Skin epidermis (tissue), 12 donors: ENCODE data around the gene ANKRD13C.
"Not testable (repeated sequence)": the region's sequence is repeated elsewhere in the genome, so short reads cannot be mapped to it uniquely, and the experiment has no call there.

Source experiments
- H3K27ac ChIP-seq, 21 experiments: fragments of 200-600 bp; sonication (generic) in 11 of 21; one replicate each; pipeline ENCODE4 v1.5.0; 2020; ENCODE audit warnings: mild to moderate bottlenecking in 3 of 21, inconsistent platforms in 2 of 21, moderate library complexity in 2 of 21
- H3K4me3 ChIP-seq, 7 experiments: fragments of 200-600 bp; sonication (generic) in 2 of 7; one replicate each; pipeline ENCODE4 v1.5.0; 2020; ENCODE audit warnings: inconsistent platforms in 2 of 7, mild to moderate bottlenecking in 2 of 7, moderate library complexity in 1 of 7

ANKRD13C gene

GRCh38 chr1:70361727-70362398 is 7.3 kb upstream of the ANKRD13C start:
- H3K27ac ChIP-seq, result no peak overlapping the region
- no peak overlapping the region for H3K4me3 ChIP-seq

GRCh38 chr1:70360321-70360720 is 5.8 kb upstream of the ANKRD13C start:
- H3K4me3 ChIP-seq, result no peak overlapping the region

GRCh38 chr1:70358921-70359564 is 4.5 kb upstream of the ANKRD13C start:
- Histone ChIP-seq H3K4me3 (no peak overlapping the region), H3K27ac (no peak overlapping the region)

More at GRCh38 chr1:70360321-70360720, 5.8 kb upstream of the ANKRD13C start:
- no peak overlapping the region for H3K27ac ChIP-seq

- H3K27ac ChIP-seq, result no peak overlapping the region
- H3K4me3 ChIP-seq, result no peak overlapping the region
Measured at GRCh38 chr1:70355920-70356319, 1.4 kb upstream of the ANKRD13C start.

- Histone ChIP-seq H3K27ac (peak overlapping the region in 20 of 21 experiments; percentile 82 to 98 (median 94)), H3K4me3 (peak overlapping the region; percentile 73 to 96 (median 91))
Measured at GRCh38 chr1:70355111-70355407, 537 bp upstream of the ANKRD13C start.

- peak overlapping the region; percentile 73 to 96 (median 91) for H3K4me3 ChIP-seq
- H3K27ac ChIP-seq, result peak overlapping the region; percentile 33 to 98 (median 94)
Measured at GRCh38 chr1:70353601-70354331, 756 bp downstream of the ANKRD13C start.

GRCh38 chr1:70353044-70353443 is 1.5 kb downstream of the ANKRD13C start:
- Histone ChIP-seq H3K27ac (peak overlapping the region in 10 of 21 experiments; percentile 85 to 95 (median 94)), H3K4me3 (peak overlapping the region in 6 of 7 experiments; percentile 73 to 96 (median 90))

- not testable (repeated sequence) for H3K27ac ChIP-seq, H3K4me3 ChIP-seq
Measured at GRCh38 chr1:70349799-70350198, 4.7 kb downstream of the ANKRD13C start.

GRCh38 chr1:70348399-70349165 is 5.9 kb downstream of the ANKRD13C start:
- Histone ChIP-seq H3K4me3 (no peak overlapping the region), H3K27ac (no peak overlapping the region)

GRCh38 chr1:70339644-70340043 is 14.9 kb downstream of the ANKRD13C start:
- not testable (repeated sequence) for H3K4me3 ChIP-seq, H3K27ac ChIP-seq

- Histone ChIP-seq H3K27ac (no peak overlapping the region), H3K4me3 (no peak overlapping the region)
Measured at GRCh38 chr1:70336050-70336449, 18.5 kb downstream of the ANKRD13C start.

GRCh38 chr1:70334436-70334835 is 20.1 kb downstream of the ANKRD13C start:
- no peak overlapping the region for H3K27ac ChIP-seq
- H3K4me3 ChIP-seq, result no peak overlapping the region

GRCh38 chr1:70333245-70333644 is 21.3 kb downstream of the ANKRD13C start:
- no peak overlapping the region for H3K4me3 ChIP-seq
- H3K27ac ChIP-seq, result no peak overlapping the region

- H3K27ac ChIP-seq, result no peak overlapping the region
- no peak overlapping the region for H3K4me3 ChIP-seq
Measured at GRCh38 chr1:70331962-70332361, 22.6 kb downstream of the ANKRD13C start.

- Histone ChIP-seq H3K4me3 (no peak overlapping the region), H3K27ac (no peak overlapping the region)
Measured at GRCh38 chr1:70327306-70328076, 27.0 kb downstream of the ANKRD13C start.

GRCh38 chr1:70324683-70325082 is 29.8 kb downstream of the ANKRD13C start:
- H3K4me3 ChIP-seq, result no peak overlapping the region
- no peak overlapping the region for H3K27ac ChIP-seq

GRCh38 chr1:70319750-70320149 is 34.8 kb downstream of the ANKRD13C start:
- no peak overlapping the region for H3K4me3 ChIP-seq
- no peak overlapping the region for H3K27ac ChIP-seq

- no peak overlapping the region for H3K27ac ChIP-seq
- no peak overlapping the region for H3K4me3 ChIP-seq
Measured at GRCh38 chr1:70318191-70318590, 36.3 kb downstream of the ANKRD13C start.

GRCh38 chr1:70317087-70317486 is 37.4 kb downstream of the ANKRD13C start:
- H3K4me3 ChIP-seq, result no peak overlapping the region
- H3K27ac ChIP-seq, result no peak overlapping the region
